Cardiac fibroblast (primary cell): Measurements from ENCODE around the gene CHST12.
A peak's percentile ranks its signal among the peaks of the same experiment; 100 is the strongest.

ENCODE experiments used
- DNase-seq, 2 donors: peaks; one replicate each; pipeline versions ENCODE4 v3.0.0 to v3.0.0-alpha.2; 2010; ENCODE audit warnings: low read depth in 2 of 2
- H3K4me3 ChIP-seq, 2 donors: replicated peaks in 1 of 2; 1 replicate in 1 of 2; 2 replicates in 1 of 2; pipeline ENCODE4 v1.5.1; 2011; ENCODE audit warnings: low read depth in 2 of 2, low read length in 2 of 2, mild to moderate bottlenecking in 2 of 2, moderate library complexity in 1 of 2
- TF ChIP-seq, protein P1 (sequence below): IDR thresholded peaks from one replicate; pipeline ENCODE4 v1.5.1; 2011; ENCODE audit warnings: low read depth, mild to moderate bottlenecking, low read length, inconsistent platforms

The CHST12 gene

DNA sequence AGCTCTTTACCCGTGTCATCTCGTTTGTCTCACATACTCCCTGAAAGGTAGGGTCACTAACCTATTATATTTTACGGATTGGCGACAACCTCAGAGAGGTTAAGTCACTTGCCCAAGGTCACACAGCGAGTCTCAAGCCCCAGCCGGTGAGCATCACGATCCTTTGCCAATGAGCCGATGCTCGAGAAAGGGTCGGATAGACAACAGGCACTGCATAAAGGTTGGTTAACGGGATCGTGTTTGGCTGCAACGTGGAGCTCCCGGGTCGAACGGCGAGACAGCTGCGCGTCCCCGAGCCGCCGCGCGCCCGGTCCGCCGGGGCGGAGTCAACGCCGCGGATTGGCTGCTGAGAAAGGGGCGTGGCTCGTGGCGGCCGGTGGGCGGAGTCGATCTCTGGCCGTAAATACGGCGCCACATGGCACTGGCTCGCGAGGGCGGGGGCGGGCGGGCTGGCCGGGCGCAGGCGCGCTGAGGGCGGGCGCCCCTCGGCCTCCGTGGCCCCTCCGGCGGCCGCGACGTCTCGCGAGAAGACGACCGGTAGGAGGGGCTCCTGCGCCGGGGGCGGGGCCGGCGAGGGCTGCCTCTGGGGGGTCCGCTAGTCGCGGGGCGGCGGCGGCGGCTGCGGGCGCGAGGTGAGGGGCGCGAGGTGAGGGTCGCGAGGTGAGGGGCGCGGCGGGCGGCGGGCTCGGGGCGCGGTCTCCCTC, at the start of gene CHST12:
Gene CHST12, plus strand, starts transcription at position 598 of the 704 bp plus-strand sequence. CDS start 29,029 bp downstream, outside the sequence.
- H3K4me3 ChIP-seq: peak within 1 kb of the TSS; percentile 69 to 82
- peak; percentile 93 to 97 for DNase-seq
- TF ChIP-seq, protein P1, sequence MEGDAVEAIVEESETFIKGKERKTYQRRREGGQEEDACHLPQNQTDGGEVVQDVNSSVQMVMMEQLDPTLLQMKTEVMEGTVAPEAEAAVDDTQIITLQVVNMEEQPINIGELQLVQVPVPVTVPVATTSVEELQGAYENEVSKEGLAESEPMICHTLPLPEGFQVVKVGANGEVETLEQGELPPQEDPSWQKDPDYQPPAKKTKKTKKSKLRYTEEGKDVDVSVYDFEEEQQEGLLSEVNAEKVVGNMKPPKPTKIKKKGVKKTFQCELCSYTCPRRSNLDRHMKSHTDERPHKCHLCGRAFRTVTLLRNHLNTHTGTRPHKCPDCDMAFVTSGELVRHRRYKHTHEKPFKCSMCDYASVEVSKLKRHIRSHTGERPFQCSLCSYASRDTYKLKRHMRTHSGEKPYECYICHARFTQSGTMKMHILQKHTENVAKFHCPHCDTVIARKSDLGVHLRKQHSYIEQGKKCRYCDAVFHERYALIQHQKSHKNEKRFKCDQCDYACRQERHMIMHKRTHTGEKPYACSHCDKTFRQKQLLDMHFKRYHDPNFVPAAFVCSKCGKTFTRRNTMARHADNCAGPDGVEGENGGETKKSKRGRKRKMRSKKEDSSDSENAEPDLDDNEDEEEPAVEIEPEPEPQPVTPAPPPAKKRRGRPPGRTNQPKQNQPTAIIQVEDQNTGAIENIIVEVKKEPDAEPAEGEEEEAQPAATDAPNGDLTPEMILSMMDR: no peak

DNA sequence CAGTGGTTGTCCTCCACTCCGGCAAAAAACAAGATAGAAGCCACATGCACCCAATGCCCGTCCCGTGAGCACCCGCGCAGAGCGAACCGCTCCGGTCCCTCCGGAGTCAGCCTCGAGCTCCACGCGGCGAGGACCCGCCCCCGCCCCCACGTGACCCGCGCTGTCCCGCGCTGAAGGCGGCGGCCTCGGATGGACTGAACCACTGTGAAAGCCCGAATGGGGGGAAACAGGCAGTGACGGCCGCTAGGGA, 49.5 kb upstream of the CHST12 start:
- TF ChIP-seq, protein P1: no peak
- peak; percentile 93 to 94 for DNase-seq
- peak overlapping the region; percentile 92 to 99 for H3K4me3 ChIP-seq

DNA sequence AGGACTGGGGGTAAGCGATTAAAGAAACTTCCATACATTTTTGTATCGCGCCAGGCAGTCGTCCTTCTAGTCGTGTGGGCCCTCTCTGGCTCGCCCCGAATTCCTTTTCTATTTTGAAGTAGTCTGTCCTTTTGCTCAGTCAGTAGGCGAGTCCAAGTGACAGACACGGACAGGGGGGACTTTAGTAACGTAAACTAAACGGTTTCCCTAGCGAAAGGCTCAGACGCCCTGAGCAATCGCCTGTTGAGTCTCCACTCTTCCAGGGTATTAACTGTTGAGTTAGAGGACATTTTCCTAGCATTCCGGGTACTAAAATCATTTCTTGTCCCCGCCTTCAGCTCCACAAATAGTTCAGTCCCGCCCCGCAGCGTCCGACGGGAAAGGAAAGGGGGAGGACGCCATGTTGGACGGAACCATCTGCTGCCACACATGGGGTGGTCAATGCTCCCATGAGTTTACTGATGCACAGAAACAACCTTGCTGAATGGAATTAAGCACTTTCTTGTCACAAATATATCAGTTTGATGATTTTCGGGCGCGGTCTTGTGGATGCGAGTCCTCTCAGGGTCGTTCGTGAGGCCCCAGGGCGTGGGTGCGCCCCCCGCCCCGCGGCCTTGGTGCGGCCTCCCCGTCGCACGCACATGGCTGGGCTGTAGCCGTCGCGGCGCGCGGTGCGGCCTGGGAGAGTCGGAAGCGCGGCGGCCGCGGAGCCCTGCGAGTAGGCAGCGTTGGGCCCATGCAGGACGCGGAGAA, 49.0 kb upstream of the CHST12 start, which contains the start of gene EIF3B:
Gene EIF3B, plus strand, starts transcription at position 642 of the 753 bp plus-strand sequence. Its CDS starts 95 bp downstream, at position 737.
- peak within 1 kb of the TSS; percentile 92 to 99 for H3K4me3 ChIP-seq
- peak; percentile 97 to 98 for DNase-seq
- TF ChIP-seq, protein P1: no peak

DNA sequence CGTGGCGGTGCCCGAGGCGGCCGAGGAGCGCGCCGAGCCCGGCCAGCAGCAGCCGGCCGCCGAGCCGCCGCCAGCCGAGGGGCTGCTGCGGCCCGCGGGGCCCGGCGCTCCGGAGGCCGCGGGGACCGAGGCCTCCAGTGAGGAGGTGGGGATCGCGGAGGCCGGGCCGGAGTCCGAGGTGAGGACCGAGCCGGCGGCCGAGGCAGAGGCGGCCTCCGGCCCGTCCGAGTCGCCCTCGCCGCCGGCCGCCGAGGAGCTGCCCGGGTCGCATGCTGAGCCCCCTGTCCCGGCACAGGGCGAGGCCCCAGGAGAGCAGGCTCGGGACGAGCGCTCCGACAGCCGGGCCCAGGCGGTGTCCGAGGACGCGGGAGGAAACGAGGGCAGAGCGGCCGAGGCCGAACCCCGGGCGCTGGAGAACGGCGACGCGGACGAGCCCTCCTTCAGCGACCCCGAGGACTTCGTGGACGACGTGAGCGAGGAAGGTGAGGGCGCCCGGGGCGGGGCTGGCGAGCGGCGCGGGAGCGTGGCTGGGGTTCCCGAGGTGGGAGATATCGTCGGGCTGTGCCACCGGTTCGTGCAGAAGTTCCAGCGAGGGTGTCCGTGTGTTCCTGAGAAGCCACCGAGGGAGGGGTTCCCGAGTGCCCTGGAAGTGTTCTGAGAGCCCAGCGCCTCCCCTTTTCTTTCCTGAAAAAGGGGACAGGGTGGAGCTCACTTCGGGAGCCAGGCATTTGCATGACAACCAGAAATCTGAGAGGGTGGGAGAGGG, 48.3 kb upstream of the CHST12 start:
- TF ChIP-seq, protein P1: no peak
- DNase-seq: no peak
- peak overlapping the region; percentile 92 to 99 for H3K4me3 ChIP-seq

DNA sequence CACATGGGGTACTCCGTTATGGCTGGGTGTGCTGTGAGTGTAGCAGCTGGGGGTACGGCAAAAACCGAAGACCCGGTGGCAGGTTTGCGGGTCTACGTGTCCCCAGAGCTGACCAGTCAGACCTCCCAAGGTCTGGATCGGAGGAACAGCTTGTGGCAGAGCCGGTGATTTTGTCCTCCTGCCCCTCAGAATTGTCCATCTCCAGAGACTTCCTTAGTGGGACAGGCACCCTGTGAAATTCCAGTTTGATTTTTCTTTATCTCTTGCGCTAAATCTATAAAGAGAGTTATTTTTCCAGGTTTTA, 47.8 kb upstream of the CHST12 start:
- TF ChIP-seq, protein P1: no peak
- H3K4me3 ChIP-seq: peak overlapping the region; percentile 92 to 99
- DNase-seq: no peak

DNA sequence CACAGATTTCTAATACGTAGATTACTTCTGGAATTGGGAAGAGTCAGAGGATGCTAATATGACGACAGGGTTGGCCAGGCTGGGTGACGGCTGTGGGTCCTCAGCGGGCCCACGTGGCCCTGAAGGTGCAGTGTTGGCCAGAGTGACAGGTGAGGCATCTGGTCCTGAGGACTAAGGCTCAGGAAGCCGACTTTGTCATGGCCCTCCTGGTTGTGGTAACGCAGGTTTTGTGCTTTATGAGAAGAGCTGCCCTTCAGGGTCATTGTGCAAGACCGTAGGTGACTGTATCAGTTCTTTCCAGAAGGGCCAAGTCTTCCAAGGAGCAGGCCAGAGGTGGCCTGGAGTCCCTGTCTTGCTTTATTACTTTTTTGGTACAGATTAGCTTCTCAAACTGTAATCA, 46.2 kb upstream of the CHST12 start:
- H3K4me3 ChIP-seq: peak overlapping the region in 1 of 2 donors; percentile 7
- DNase-seq: peak in 1 of 2 donors; percentile 13
- TF ChIP-seq, protein P1: no peak
